NCI-H128 (cell line): Measurements from ENCODE around the gene SLC9A9.

ENCODE experiments used
- DNase-seq: peaks from one replicate; lab custom pipeline; 2025; ENCODE audit not compliant: unreplicated experiment; lab: John Stamatoyannopoulos, UW

SLC9A9 gene

GRCh38 chr3:143427631-143428030, 420.6 kb downstream of the SLC9A9 start:
- no peak for DNase-seq

DNA sequence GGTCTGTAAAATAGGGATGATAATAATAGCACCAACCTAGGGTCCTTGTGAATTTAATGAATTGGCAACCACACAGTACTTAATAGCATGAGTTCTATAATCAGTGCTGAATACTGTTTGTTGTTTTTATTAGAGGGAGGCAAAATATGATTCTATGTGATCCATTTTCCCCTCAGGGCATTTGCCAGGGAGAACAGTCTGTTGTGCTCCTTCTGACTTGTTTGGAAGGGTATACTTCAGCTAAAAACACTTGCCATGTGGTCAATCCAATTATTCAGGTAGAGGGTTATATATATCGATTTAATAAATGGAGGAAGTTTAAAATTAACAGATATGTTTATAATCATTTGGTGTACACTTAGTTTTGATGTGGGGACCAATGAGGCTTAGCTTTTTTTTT, 423.4 kb downstream of the SLC9A9 start:
- DNase-seq: no peak

DNA sequence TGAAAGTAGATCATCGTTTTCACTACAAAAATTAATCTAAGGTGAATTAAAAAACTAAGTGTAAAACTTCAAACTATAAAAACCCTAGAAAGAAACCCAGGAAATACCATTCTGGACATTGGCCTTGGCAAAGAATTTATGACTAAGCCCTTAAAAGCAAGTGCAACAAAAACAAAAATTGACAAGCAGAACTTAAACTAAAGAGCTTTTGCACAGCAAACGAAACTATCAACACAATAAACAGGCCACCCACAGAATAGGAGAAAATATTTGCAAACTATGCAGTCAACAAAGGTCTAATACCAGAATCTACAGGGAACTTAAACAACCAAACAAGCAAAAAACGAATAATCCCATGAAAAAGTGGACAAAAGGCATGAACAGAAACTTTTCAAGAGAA, 426.7 kb downstream of the SLC9A9 start:
- no peak for DNase-seq

DNA sequence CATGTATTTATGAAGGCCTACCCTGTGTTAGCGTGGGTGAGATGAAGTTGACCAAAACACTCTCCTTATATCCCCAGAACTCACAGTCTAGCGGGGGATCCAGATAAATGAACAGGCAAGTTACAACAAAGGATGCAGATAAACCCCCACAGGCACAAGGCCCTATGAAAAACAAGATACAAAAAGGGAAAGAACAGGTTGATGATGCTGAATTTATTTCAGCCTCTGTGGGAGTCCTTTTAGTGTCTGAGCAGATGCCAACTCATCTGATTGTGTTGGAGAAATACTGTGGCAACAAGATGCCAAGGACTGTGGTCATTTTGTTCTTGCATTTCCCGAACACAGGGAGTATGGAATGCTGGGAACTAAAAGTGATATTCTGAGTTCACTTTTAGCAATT, 428.7 kb downstream of the SLC9A9 start:
- DNase-seq: no peak

GRCh38 chr3:143418391-143418790, 429.9 kb downstream of the SLC9A9 start:
- DNase-seq: no peak

DNA sequence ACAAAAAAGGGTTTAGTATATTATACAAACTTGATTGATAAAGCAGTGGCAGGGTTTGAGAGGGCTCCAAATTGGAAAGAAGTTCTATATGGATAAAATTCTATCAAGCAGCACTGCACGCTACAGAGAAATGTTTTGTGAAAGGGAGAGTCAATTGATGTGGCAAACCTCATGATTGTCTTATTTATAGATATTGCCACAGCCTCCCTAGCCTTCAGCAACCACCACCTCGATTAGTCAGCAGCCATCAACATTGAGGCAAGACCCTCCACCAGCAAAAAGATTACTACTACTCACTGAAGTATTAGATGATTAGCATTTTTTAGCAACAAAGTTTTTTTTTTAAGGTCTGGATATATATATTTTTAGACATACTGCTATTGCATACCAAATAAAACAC, 432.0 kb downstream of the SLC9A9 start:
- no peak for DNase-seq

DNA sequence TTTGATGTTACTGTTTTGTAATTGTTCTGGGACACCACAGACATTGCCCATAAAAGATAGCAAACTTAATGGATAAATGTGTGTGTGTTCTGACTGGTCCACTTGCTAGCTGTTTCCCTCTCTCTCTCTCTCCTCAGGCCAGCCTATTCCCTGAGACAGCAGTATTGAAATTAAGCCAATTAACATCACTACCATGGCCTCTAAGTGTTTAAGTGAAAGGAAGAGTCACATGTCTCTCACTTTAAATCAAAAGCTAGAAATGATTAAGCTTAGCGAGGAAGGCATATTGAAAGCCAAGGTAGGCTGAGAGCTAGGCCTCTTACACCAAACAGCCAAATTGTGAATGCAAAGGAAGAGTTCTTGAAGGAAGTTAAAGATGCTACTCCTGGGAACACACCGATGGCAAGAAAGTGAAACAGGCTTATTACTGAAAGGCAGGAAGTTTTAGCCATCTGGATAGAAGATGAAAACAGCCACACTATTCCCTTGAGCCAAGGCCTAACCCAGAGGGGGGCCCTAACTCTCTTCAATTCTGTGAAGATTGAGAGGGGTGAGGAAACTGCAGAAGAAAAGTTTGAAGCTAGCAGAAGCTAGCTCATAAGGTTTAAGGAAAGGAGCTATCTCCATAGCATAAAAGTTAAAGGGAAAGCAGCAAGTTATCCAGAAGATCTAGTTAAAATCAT, 433.6 kb downstream of the SLC9A9 start:
- DNase-seq: no peak

- no peak for DNase-seq
Observed at GRCh38 chr3:143413372-143413771, 434.9 kb downstream of the SLC9A9 start.

- DNase-seq: no peak
Observed at GRCh38 chr3:143412084-143412483, 436.2 kb downstream of the SLC9A9 start.

GRCh38 chr3:143410259-143410658, 438.0 kb downstream of the SLC9A9 start:
- no peak for DNase-seq

- DNase-seq: no peak
Observed at GRCh38 chr3:143408771-143409170, 439.5 kb downstream of the SLC9A9 start.

DNA sequence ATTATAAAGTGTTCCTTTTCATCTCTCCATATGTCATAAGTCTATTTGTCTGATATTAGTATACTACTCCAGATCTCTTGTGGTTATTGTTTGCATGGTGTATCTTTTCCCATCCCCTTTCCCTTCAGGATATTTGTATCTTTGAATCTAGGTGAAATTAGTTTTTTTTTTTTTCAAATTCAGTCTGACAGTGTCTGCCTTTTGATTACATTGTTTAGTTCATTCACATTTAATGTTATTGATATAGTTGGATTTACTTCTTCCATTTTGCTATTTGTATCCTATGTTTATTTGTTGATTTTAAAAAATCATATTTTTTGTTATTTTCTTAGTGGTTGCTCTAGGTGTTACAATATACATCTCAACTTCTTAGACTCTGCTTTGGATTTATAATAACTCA, 445.7 kb downstream of the SLC9A9 start:
- DNase-seq: no peak

GRCh38 chr3:143396790-143397189, 451.5 kb downstream of the SLC9A9 start:
- DNase-seq: no peak

GRCh38 chr3:143389388-143389787, 458.9 kb downstream of the SLC9A9 start:
- DNase-seq: no peak

- DNase-seq: no peak
Observed at GRCh38 chr3:143387425-143387824, 460.8 kb downstream of the SLC9A9 start.

DNA sequence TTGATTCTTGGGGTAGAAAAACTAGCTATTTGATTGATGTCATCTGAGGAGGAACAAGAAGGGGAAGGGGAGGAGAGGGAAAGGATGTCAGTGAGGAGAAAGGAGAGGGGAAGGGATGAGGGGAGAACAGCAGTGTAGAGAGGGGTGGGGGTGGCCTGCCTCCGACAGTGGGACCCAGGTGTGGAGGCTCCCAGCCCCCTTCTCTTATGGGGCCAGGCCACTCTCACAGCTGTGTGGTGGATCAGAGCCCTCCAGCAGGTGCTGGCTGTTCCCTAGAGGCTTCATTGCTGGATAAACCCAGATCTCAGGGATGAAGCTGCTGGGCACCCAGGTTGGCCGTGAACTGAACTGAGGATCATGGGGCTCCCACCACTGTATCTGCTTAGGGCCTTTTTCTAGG, 464.2 kb downstream of the SLC9A9 start:
- no peak for DNase-seq

DNA sequence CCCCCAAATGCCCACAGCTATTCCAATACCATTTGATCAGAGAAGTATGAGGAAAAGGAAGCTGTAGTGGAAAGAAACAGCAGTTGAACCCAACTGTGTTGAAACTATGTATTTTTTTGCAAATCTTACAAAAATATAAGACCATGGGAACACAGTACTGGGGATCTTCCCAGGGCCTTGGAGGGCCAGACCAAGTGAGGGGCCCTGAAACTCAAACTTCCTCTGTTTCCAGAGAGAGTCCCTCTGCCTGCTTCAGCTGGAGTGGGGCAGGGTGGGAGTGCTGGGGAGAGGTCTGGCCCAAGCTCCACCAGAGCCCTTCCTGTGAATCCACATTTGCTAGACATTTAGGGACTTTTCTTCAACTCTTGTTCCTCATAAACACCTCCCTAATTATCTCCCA, 464.8 kb downstream of the SLC9A9 start:
- no peak for DNase-seq

DNA sequence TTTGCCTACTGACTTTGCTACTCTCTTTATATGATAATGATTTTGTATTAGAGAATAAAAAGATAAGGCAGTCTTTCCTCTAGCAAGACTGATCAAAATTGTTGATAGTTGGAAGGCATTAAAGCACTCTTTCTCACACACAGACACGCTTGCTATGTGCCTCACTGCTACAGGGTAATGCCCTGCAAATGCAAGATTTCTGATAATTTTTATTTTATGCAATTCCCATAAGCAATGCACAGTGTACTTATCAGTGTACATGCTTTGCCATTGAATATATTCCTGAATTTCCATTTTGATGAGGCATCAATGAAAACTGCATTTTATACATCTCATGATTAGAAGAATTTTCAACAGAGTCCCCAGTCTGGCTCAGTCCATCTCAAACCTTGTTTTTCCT, 465.5 kb downstream of the SLC9A9 start:
- no peak for DNase-seq

DNA sequence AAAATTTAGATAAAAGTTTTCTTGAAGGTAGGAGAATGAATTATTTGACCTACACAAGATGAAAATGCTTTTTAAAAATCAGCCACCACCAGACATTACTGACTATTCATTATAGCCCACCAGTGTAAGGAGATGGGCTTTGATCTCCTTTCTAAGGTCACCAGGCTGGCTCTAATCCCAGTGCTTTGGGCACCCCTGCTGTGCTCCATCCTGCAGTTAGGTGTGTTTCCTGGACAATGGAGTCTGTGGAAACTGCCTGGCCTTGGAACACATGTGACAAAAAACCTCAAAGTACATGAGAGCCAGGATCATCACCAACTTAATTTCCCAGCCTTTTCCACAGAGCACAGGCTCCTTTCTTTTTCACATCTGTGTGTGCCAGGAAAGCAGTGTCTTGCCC, 467.8 kb downstream of the SLC9A9 start:
- DNase-seq: no peak

GRCh38 chr3:143375698-143376097, 472.6 kb downstream of the SLC9A9 start:
- DNase-seq: no peak

DNA sequence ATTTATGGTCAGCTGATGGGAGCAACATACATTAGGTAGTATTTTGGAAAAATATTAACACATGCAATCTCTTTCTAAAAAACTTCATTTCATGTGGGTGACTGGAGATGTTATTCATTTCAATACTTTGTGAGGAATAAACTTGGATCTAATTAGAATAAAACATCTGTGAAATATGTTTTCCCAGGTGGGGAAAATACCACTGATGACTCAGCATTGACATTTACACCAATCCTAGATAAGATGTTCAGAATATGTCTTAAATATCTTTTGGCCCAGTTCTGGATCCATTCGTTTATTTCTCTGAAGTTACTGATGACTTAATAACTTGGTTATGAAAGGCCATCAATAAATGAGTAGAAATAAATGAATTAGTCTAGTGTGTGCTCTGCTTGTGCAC, 481.1 kb downstream of the SLC9A9 start:
- no peak for DNase-seq

- DNase-seq: no peak
Observed at GRCh38 chr3:143366672-143367071, 481.6 kb downstream of the SLC9A9 start.

DNA sequence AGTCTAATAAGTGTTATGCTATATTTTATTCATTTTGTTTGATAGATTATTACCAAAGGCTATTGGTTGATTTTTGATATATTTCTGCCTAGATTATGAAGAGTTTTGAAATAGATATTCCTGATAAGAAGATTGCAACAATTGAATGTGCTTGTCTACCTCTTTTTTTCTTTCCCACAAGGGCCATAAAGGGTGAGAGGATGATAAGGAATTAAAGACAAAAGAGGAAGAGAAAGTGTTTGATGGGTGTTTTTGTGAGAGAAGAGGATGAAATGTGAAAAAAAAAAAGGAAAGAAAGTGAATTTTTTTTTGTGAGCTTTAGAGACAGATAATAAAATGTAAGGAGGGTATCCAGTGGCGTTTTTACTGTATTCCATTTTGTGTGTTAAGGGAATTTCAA, 484.3 kb downstream of the SLC9A9 start:
- no peak for DNase-seq

- no peak for DNase-seq
Observed at GRCh38 chr3:143363276-143363675, 485.0 kb downstream of the SLC9A9 start.
